Left ventricle myocardium inferior (tissue), 1 donor: Measurements from ENCODE around the gene KCTD12. TPM values are rescaled to one million over a fixed set of nuclear protein-coding genes. Genes with fewer than 3 reads are reported as not detected.

Source experiments
- DNase-seq: peaks from one replicate; pipeline ENCODE4 v3.0.0-alpha.2; 2020
- H3K27ac ChIP-seq: fragments of 200-600 bp; replicated peaks from 2 replicates; pipeline ENCODE4 v1.8.0; 2021
- H3K27me3 ChIP-seq: fragments of 200-600 bp; 2 replicates; pipeline ENCODE4 v1.8.0; 2021; ENCODE audit warnings: low read depth
- H3K36me3 ChIP-seq: fragments of 200-600 bp; 2 replicates; pipeline ENCODE4 v1.8.0; 2021
- H3K4me1 ChIP-seq: fragments of 200-600 bp; 2 replicates; pipeline ENCODE4 v1.8.0; 2021
- H3K4me3 ChIP-seq: fragments of 200-600 bp; 2 replicates; pipeline ENCODE4 v1.8.0; 2021; ENCODE audit warnings: mild to moderate bottlenecking, moderate library complexity
- H3K9me3 ChIP-seq: fragments of 200-600 bp; replicated peaks from 2 replicates; pipeline ENCODE4 v1.8.0; 2021
- CTCF ChIP-seq: fragments of 200-600 bp; IDR thresholded peaks from 2 replicates; pipeline ENCODE4 v1.8.0; 2021; ENCODE audit warnings: antibody characterized with exemption, mild to moderate bottlenecking, borderline replicate concordance
- intact Hi-C: fragments of 100-400 bp; cut with micrococcal nuclease; formaldehyde crosslinking; loops from one replicate; pipeline ENCODE4 v1.11.0; 2022
- total RNA-seq: library from RNA; stranded (reverse); fragmentation: NEBNext Ultra II Directional; extraction: Animal tissue kit (Norgen Biotek cat#: 25700); gene quantifications from one replicate; pipeline ENCODE4 v1.2.1, GENCODE V29; 2021
- donor health status: DM: no; HTN: yes; CAD: no; lungs with severe emphysema.

KCTD12 gene
- total RNA-seq, 1 donor from 2014 or later = 37.2 TPM

- intact Hi-C loops = no loop called here
- Histone ChIP-seq H3K27me3 (no peaks in the 10 kb centered on the region), H3K4me3 (no peak overlapping the region), H3K4me1 (peaks cover 21% of the 10 kb centered on the region), H3K36me3 (no peaks in the 10 kb centered on the region), H3K9me3 (no peaks in the 10 kb centered on the region), H3K27ac (no peak overlapping the region)
- no peak for DNase-seq
- TF ChIP-seq CTCF = no peak
Observed at GRCh38 chr13:76875271-76875815, 10.9 kb downstream of the KCTD12 start.

- intact Hi-C loops = no loop called here
Observed at GRCh38 chr13:76874479-76874878, 11.7 kb downstream of the KCTD12 start.

GRCh38 chr13:76873445-76873844 lies 12.8 kb downstream of the KCTD12 start:
- no peak for DNase-seq
- no peak overlapping the region for H3K4me3 ChIP-seq

More at GRCh38 chr13:76874479-76874878, 11.7 kb downstream of the KCTD12 start:
- Histone ChIP-seq H3K27me3 (no peaks in the 10 kb centered on the region), H3K9me3 (no peaks in the 10 kb centered on the region), H3K4me3 (no peak overlapping the region), H3K36me3 (no peaks in the 10 kb centered on the region), H3K4me1 (peaks cover 14% of the 10 kb centered on the region), H3K27ac (no peak overlapping the region)
- DNase-seq = no peak
- no peak for TF ChIP-seq CTCF

GRCh38 chr13:76872675-76873074 lies 13.5 kb downstream of the KCTD12 start:
- Histone ChIP-seq H3K4me3 (no peak overlapping the region), H3K27ac (no peak overlapping the region), H3K27me3 (no peaks in the 10 kb centered on the region), H3K9me3 (no peaks in the 10 kb centered on the region), H3K4me1 (no peaks in the 10 kb centered on the region), H3K36me3 (no peaks in the 10 kb centered on the region)
- DNase-seq = no peak
- no peak for TF ChIP-seq CTCF
- intact Hi-C loops = no loop called here

More at GRCh38 chr13:76873445-76873844, 12.8 kb downstream of the KCTD12 start:
- Histone ChIP-seq H3K4me1 (peaks cover 5% of the 10 kb centered on the region), H3K36me3 (no peaks in the 10 kb centered on the region), H3K27me3 (no peaks in the 10 kb centered on the region), H3K9me3 (no peaks in the 10 kb centered on the region), H3K27ac (no peak overlapping the region)
- intact Hi-C loops = no loop called here
- TF ChIP-seq CTCF = no peak

GRCh38 chr13:76871432-76871831 lies 14.8 kb downstream of the KCTD12 start:
- Histone ChIP-seq H3K4me1 (no peaks in the 10 kb centered on the region), H3K36me3 (no peaks in the 10 kb centered on the region), H3K27ac (no peak overlapping the region), H3K27me3 (no peaks in the 10 kb centered on the region), H3K4me3 (no peak overlapping the region), H3K9me3 (no peaks in the 10 kb centered on the region)
- intact Hi-C loops = no loop called here
- DNase-seq = no peak
- TF ChIP-seq CTCF = no peak
